Lower lobe of right lung (tissue), 2 donors: ENCODE measurements around the gene EXOG. TPM values are rescaled to one million over a fixed set of nuclear protein-coding genes. Genes with fewer than 3 reads are reported as not detected.
A peak's percentile ranks its signal among the peaks of the same experiment; 100 is the strongest.

Experiments
- ATAC-seq, 2 donors: fragments of 200-7000 bp; cut with Tn5 transposase; one replicate each; pipeline ENCODE4 v1.9.1; 2020 to 2022; ENCODE audit warnings: mild to moderate bottlenecking in 2 of 2, moderate library complexity in 2 of 2
- DNase-seq: peaks from one replicate; pipeline ENCODE4 v3.0.0-alpha.2; 2020
- H3K27ac ChIP-seq: fragments of 200-600 bp; one replicate; pipeline ENCODE4 v1.8.0; 2022
- H3K27me3 ChIP-seq: fragments of 200-600 bp; one replicate; pipeline ENCODE4 v1.8.0; 2022; ENCODE audit warnings: low read depth
- H3K36me3 ChIP-seq: fragments of 200-600 bp; one replicate; pipeline ENCODE4 v1.8.0; 2022; ENCODE audit warnings: mild to moderate bottlenecking
- H3K4me1 ChIP-seq: fragments of 200-600 bp; one replicate; pipeline ENCODE4 v1.8.0; 2022
- H3K4me3 ChIP-seq: fragments of 200-600 bp; one replicate; pipeline ENCODE4 v1.8.0; 2022; ENCODE audit warnings: mild to moderate bottlenecking
- H3K9me3 ChIP-seq: fragments of 200-600 bp; one replicate; pipeline ENCODE4 v1.8.0; 2022
- intact Hi-C: fragments of 100-400 bp; cut with DNase I; formaldehyde crosslinking; loops from one replicate; pipeline ENCODE4 v1.11.0; 2022
- total RNA-seq: library from RNA; stranded (reverse); fragmentation: NEBNext Ultra II Directional; extraction: Animal tissue kit (Norgen Biotek cat#: 25700); gene quantifications from one replicate; pipeline ENCODE4 v1.2.1, GENCODE V29; 2021
- TF ChIP-seq, protein P1 (sequence below): fragments of 200-600 bp; IDR thresholded peaks from one replicate; pipeline ENCODE4 v1.8.0; 2022; ENCODE audit warnings: antibody characterized with exemption, mild to moderate bottlenecking
- donor health status: DM: no; HTN: yes; CAD: no; lungs with severe emphysema.

The EXOG gene
- total RNA-seq, 1 donor from 2014 or later: 12.3 TPM

DNA sequence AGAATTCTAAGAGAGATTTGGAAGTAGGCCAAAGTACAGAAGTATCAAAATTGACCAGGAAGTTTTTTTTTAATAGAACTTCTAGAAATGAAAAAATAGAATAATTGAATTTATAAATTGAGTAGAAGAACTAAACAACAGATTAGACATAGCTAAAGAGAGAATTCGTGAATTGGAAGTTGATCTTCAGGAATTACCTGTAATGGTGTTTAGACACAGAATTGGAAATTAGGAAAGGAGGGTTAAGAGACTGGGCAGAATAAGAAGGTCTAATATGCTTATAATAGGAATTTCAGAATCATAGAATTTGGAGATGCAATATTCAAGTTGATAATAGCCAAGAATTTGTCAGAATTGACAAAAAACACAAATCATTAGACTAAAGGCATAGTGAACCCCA, 26.3 kb upstream of the EXOG start:
- intact Hi-C loops: no loop called here
- ATAC-seq: no peak
- no peak for DNase-seq
- H3K36me3 ChIP-seq: no peaks in the 10 kb centered on the region
- TF ChIP-seq, protein P1, sequence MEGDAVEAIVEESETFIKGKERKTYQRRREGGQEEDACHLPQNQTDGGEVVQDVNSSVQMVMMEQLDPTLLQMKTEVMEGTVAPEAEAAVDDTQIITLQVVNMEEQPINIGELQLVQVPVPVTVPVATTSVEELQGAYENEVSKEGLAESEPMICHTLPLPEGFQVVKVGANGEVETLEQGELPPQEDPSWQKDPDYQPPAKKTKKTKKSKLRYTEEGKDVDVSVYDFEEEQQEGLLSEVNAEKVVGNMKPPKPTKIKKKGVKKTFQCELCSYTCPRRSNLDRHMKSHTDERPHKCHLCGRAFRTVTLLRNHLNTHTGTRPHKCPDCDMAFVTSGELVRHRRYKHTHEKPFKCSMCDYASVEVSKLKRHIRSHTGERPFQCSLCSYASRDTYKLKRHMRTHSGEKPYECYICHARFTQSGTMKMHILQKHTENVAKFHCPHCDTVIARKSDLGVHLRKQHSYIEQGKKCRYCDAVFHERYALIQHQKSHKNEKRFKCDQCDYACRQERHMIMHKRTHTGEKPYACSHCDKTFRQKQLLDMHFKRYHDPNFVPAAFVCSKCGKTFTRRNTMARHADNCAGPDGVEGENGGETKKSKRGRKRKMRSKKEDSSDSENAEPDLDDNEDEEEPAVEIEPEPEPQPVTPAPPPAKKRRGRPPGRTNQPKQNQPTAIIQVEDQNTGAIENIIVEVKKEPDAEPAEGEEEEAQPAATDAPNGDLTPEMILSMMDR: no peak
- H3K4me3 ChIP-seq: no peak overlapping the region
- no peak overlapping the region for H3K27ac ChIP-seq
- H3K9me3 ChIP-seq: peaks cover 4% of the 10 kb centered on the region
- H3K4me1 ChIP-seq: peaks cover 22% of the 10 kb centered on the region
- no peaks in the 10 kb centered on the region for H3K27me3 ChIP-seq

DNA sequence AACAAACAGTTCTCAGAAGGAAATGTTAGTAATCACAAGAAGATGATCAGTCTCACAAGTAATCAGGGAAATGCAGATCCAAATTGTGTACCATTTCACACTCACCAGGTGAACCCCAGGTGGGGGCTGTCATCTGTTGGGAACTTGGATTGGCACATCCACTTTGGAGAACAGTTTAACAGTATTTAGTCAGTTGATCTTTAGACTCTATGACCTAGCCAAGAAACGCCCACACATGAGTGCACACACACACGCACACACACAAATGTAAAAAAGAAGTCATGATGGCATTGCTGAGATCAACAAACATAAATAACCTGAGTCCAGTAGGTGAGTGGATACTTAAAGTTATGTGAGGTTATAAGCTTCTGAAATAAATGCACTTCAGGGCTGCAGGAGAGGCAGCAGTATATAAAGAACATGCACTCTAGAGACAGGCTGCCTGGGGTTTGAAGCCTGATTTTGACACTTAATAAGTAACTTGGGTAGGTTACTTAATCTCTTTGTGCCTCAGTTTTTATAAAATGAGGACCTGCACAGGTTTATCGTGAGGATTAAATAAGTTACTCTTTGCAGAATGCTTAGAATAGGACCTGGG, 24.8 kb upstream of the EXOG start:
- ATAC-seq (peak; percentile 26 to 35), DNase-seq (no peak)
- intact Hi-C loops: no loop called here
- H3K36me3 ChIP-seq: no peaks in the 10 kb centered on the region
- TF ChIP-seq, protein P1: no peak
- peaks cover 4% of the 10 kb centered on the region for H3K9me3 ChIP-seq
- H3K4me1 ChIP-seq: peaks cover 22% of the 10 kb centered on the region
- H3K27ac ChIP-seq: no peak overlapping the region
- H3K4me3 ChIP-seq: no peak overlapping the region
- no peaks in the 10 kb centered on the region for H3K27me3 ChIP-seq

DNA sequence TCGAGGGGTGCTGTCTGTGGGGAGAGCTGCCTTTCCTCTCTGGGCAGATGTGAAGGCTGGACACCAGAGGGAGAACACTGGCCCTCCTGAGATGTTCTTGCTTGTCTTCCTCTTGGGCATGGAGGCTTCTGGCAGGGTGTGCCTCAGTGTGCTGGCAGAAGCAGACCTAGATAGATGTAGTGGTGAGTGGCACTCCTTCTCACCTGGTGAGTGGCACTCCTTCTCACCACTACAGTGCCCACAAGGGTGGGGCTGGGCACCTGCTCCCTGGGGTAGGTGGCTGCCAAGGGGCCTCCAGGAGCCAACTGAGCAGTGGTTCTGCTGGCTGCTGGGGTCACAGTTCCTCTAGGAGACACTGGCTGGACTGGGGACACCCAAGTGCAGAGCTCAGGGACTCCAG, 23.8 kb upstream of the EXOG start:
- no peak overlapping the region for H3K4me3 ChIP-seq
- intact Hi-C loops: no loop called here
- H3K36me3 ChIP-seq: no peaks in the 10 kb centered on the region
- no peaks in the 10 kb centered on the region for H3K27me3 ChIP-seq
- TF ChIP-seq, protein P1: no peak
- peaks cover 4% of the 10 kb centered on the region for H3K9me3 ChIP-seq
- ATAC-seq (peak; percentile 43 to 51), DNase-seq (no peak)
- peaks cover 22% of the 10 kb centered on the region for H3K4me1 ChIP-seq
- no peak overlapping the region for H3K27ac ChIP-seq

DNA sequence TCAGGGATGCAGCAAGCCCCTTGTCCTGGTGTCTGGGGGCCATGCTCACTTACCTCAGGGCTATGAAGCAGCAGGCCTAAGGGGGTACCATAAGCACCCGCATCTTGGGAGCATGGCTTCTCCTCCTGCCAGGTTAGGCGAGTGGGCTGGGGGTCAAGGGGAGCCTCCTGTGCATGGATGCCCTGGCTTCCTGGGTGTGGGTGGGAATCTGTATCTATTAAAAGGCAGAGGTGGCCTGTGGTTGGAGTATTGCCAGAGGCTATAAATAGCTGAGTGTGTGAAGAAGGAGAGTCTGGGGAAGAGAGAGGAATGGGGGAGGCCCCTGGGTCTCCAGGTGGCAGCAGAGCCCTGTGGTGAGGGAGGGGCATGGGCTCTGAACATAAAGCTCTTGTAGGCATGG, 22.9 kb upstream of the EXOG start:
- H3K4me3 ChIP-seq: no peak overlapping the region
- intact Hi-C loops: no loop called here
- H3K27me3 ChIP-seq: no peaks in the 10 kb centered on the region
- H3K27ac ChIP-seq: no peak overlapping the region
- ATAC-seq (no peak), DNase-seq (no peak)
- H3K4me1 ChIP-seq: peaks cover 22% of the 10 kb centered on the region
- peaks cover 5% of the 10 kb centered on the region for H3K36me3 ChIP-seq
- peaks cover 4% of the 10 kb centered on the region for H3K9me3 ChIP-seq
- TF ChIP-seq, protein P1: no peak

DNA sequence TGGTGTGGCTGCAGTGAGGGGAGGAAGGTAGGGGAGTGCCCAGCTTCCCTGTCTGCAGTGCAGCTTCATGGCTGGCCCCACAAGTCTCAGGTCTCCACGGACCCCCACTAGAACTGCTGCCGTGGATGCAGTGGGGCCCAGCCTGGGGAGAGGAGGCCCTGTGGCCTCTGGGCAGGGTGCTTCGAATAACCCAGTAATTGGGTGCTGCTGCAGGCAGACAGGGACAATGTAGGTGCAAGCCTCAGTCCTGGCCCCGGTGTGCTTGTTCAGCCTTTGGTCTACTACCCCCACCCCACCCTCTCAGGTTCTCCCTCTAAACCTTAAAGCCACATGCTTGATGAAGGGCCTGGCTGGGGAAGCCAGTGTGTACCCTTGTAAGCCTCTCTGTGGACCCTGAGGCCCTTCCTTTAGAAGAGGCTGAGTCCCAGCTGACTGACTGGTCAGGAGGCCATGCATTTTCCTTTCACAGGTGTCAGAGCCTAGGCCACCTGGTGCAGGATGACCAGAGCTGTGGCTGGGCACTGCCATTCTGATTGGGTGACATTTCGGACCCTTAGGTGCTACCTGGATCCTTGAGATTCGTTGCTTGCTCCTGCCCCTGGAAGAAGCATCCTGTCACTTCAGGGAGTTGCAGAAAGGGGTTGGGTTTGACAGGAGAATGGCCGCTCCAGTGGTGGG, 21.1 kb upstream of the EXOG start:
- peaks cover 15% of the 10 kb centered on the region for H3K36me3 ChIP-seq
- intact Hi-C loops: no loop called here
- H3K4me3 ChIP-seq: no peak overlapping the region
- peaks cover 22% of the 10 kb centered on the region for H3K4me1 ChIP-seq
- ATAC-seq (no peak), DNase-seq (no peak)
- H3K27me3 ChIP-seq: no peaks in the 10 kb centered on the region
- TF ChIP-seq, protein P1: no peak
- H3K27ac ChIP-seq: no peak overlapping the region
- no peaks in the 10 kb centered on the region for H3K9me3 ChIP-seq
